SK-N-SH treated with all-trans-retinoic acid at 6 μM for 48 hours (cell line): ENCODE results near the gene ZFP91.

Experiments used
- ATAC-seq: fragments of 200-7000 bp; cut with Tn5 transposase; 3 replicates; pipeline ENCODE4 v1.9.1; 2020; ENCODE audit warnings: mild to moderate bottlenecking, moderate library complexity
- ARNTL ChIP-seq: fragments of 450-650 bp; formaldehyde crosslinking; IDR thresholded peaks from 2 replicates; pipeline ENCODE4 v1.5.0; 2020; ENCODE audit warnings: low read depth, mild to moderate bottlenecking, moderate library complexity, borderline replicate concordance
- CREB5 ChIP-seq: fragments of 250-450 bp; sonication (Bioruptor Pico); IDR thresholded peaks from 2 replicates; pipeline ENCODE4 v1.5.1; 2020; ENCODE audit warnings: low read depth, mild to moderate bottlenecking, moderate library complexity
- CSDC2 ChIP-seq: fragments of 250-450 bp; sonication (Bioruptor Pico); IDR thresholded peaks from 2 replicates; pipeline ENCODE4 v1.5.0; 2020; ENCODE audit warnings: mild to moderate bottlenecking, moderate library complexity
- CSRNP3 ChIP-seq: fragments of 250-450 bp; sonication (Bioruptor Pico); IDR thresholded peaks from 2 replicates; pipeline ENCODE4 v1.5.1; 2021; ENCODE audit warnings: mild to moderate bottlenecking, moderate library complexity
- GLIS3 ChIP-seq: fragments of 250-450 bp; sonication (Bioruptor Pico); IDR thresholded peaks from 2 replicates; pipeline ENCODE4 v1.5.0; 2020; ENCODE audit warnings: mild to moderate bottlenecking, moderate library complexity
- ISL1 ChIP-seq: fragments of 250-450 bp; sonication (Bioruptor Pico); IDR thresholded peaks from 2 replicates; pipeline ENCODE4 v2.1.2; 2022; ENCODE audit warnings: mild to moderate bottlenecking, moderate library complexity
- OSR1 ChIP-seq: fragments of 250-450 bp; sonication (Bioruptor Pico); IDR thresholded peaks from 2 replicates; pipeline ENCODE4 v1.8.0; 2022; ENCODE audit warnings: moderate library complexity, mild to moderate bottlenecking, inconsistent platforms
- POU6F1 ChIP-seq: fragments of 250-450 bp; sonication (Bioruptor Pico); IDR thresholded peaks from 2 replicates; pipeline ENCODE4 v1.8.0; 2021; ENCODE audit warnings: low read depth, mild to moderate bottlenecking, moderate library complexity, borderline replicate concordance
- PPARA ChIP-seq: fragments of 250-450 bp; sonication (Bioruptor Pico); IDR thresholded peaks from 2 replicates; pipeline ENCODE4 v1.5.0; 2020; ENCODE audit warnings: mild to moderate bottlenecking, borderline replicate concordance
- RARB ChIP-seq: fragments of 250-450 bp; sonication (Bioruptor Pico); IDR thresholded peaks from 2 replicates; pipeline ENCODE4 v1.8.0; 2021; ENCODE audit warnings: mild to moderate bottlenecking, moderate library complexity
- SNAI2 ChIP-seq: fragments of 250-450 bp; sonication (Bioruptor Pico); IDR thresholded peaks from 2 replicates; pipeline ENCODE4 v1.5.0; 2020; ENCODE audit warnings: mild to moderate bottlenecking, moderate library complexity
- TCF4 ChIP-seq: fragments of 250-450 bp; sonication (Bioruptor Pico); IDR thresholded peaks from 2 replicates; pipeline ENCODE4 v1.8.0; 2021; ENCODE audit warnings: mild to moderate bottlenecking, moderate library complexity, borderline replicate concordance
- TOX ChIP-seq: fragments of 250-450 bp; sonication (Bioruptor Pico); IDR thresholded peaks from 2 replicates; pipeline ENCODE4 v1.8.0; 2021; ENCODE audit warnings: mild to moderate bottlenecking, moderate library complexity, borderline replicate concordance
- TSHZ2 ChIP-seq: fragments of 250-450 bp; sonication (Bioruptor Pico); IDR thresholded peaks from 2 replicates; pipeline ENCODE4 v1.5.0; 2020; ENCODE audit warnings: mild to moderate bottlenecking, moderate library complexity
- ZC3H10 ChIP-seq: fragments of 250-450 bp; sonication (Bioruptor Pico); IDR thresholded peaks from 2 replicates; pipeline ENCODE4 v1.5.1; 2021; ENCODE audit warnings: mild to moderate bottlenecking, moderate library complexity
- ZFP3 ChIP-seq: fragments of 250-450 bp; sonication (Bioruptor Pico); IDR thresholded peaks from 2 replicates; pipeline ENCODE4 v1.5.0; 2020; ENCODE audit warnings: mild to moderate bottlenecking, moderate library complexity
- ZFP30 ChIP-seq: fragments of 450-650 bp; formaldehyde crosslinking; IDR thresholded peaks from 2 replicates; pipeline ENCODE4 v1.5.0; 2022; ENCODE audit warnings: mild to moderate bottlenecking, moderate library complexity
- ZNF565 ChIP-seq: fragments of 450-650 bp; formaldehyde crosslinking; conservative IDR thresholded peaks from 2 replicates; pipeline ENCODE4 v1.5.0; 2020; ENCODE audit warnings: low read depth, mild to moderate bottlenecking, moderate library complexity
- ZNF70 ChIP-seq: fragments of 450-650 bp; formaldehyde crosslinking; IDR thresholded peaks from 2 replicates; pipeline ENCODE4 v1.5.0; 2020; ENCODE audit warnings: mild to moderate bottlenecking, moderate library complexity
- ZNF8 ChIP-seq: fragments of 450-650 bp; formaldehyde crosslinking; IDR thresholded peaks from 2 replicates; pipeline ENCODE4 v1.5.0; 2020; ENCODE audit warnings: mild to moderate bottlenecking, moderate library complexity

The ZFP91 gene

GRCh38 chr11:58578635-58579191, at the start of gene ZFP91:
TSS of gene ZFP91 (plus strand) at chr11:58579063. CDS start at chr11:58579282, 219 bp downstream.
- TF ChIP-seq ISL1 (CRISPR knock-in tag) = no peak
- TF ChIP-seq ZNF8 = no peak
- no peak for TF ChIP-seq POU6F1 (CRISPR knock-in tag)
- peak; percentile 71 for ATAC-seq

GRCh38 chr11:58530236-58530635, 48.6 kb upstream of the ZFP91 start:
- TF ChIP-seq CSRNP3 = no peak
- no peak for ATAC-seq

- ATAC-seq = no peak
- TF ChIP-seq TSHZ2 (CRISPR knock-in tag) = no peak
- TF ChIP-seq ZFP30 = no peak
- TF ChIP-seq GLIS3 (CRISPR knock-in tag) = no peak
- no peak for TF ChIP-seq TOX (CRISPR knock-in tag)
- TF ChIP-seq CSRNP3 = no peak
- no peak for TF ChIP-seq ZNF70
- no peak for TF ChIP-seq SNAI2 (CRISPR knock-in tag)
- TF ChIP-seq ZFP3 (CRISPR knock-in tag) = no peak
- no peak for TF ChIP-seq OSR1 (CRISPR knock-in tag)
- no peak for TF ChIP-seq ZNF565 (CRISPR knock-in tag)
- no peak for TF ChIP-seq CSDC2 (CRISPR knock-in tag)
- no peak for TF ChIP-seq ARNTL (CRISPR knock-in tag)
- TF ChIP-seq TCF4 (CRISPR knock-in tag) = no peak
- TF ChIP-seq RARB (CRISPR knock-in tag) = no peak
- no peak for TF ChIP-seq ZC3H10 (CRISPR knock-in tag)
- TF ChIP-seq, all 23 proteins: peak for 0
These were observed 47.0 kb upstream of the ZFP91 start for GRCh38 chr11:58531865-58532341.

- TF ChIP-seq ARNTL (CRISPR knock-in tag) (no peak), ZFP30 (no peak), CSRNP3 (no peak), ZFP3 (CRISPR knock-in tag) (no peak), ISL1 (CRISPR knock-in tag) (no peak), PPARA (CRISPR knock-in tag) (no peak), ZC3H10 (CRISPR knock-in tag) (no peak), CREB5 (CRISPR knock-in tag) (no peak), TSHZ2 (CRISPR knock-in tag) (no peak), CSDC2 (CRISPR knock-in tag) (no peak), ZNF70 (no peak), ZNF8 (no peak)
- ATAC-seq = no peak
These were observed 32.0 kb upstream of the ZFP91 start for GRCh38 chr11:58546841-58547240.
